Astrocyte of the cerebellum (primary cell): ENCODE measurements around the gene PTPRM.

Experiments
- DNase-seq: peaks from one replicate; pipeline ENCODE4 v3.0.0-alpha.2; 2011; ENCODE audit warnings: low read depth
- H3K4me3 ChIP-seq: 2 replicates; pipeline ENCODE4 v1.5.1; 2011; ENCODE audit warnings: mild to moderate bottlenecking, low read depth, low read length, moderate library complexity
- in situ Hi-C: cut with HindIII; loops from 2 replicates; pipeline ENCODE4 v1.10.0; 2017; ENCODE audit warnings: low sequenced_read_pairs
- TF ChIP-seq, protein P1 (sequence below): IDR thresholded peaks from 2 replicates; pipeline ENCODE4 v1.5.1; 2012; ENCODE audit warnings: low read length, low read depth, moderate library complexity, mild to moderate bottlenecking; ENCODE audit errors: missing control alignments

PTPRM gene

DNA sequence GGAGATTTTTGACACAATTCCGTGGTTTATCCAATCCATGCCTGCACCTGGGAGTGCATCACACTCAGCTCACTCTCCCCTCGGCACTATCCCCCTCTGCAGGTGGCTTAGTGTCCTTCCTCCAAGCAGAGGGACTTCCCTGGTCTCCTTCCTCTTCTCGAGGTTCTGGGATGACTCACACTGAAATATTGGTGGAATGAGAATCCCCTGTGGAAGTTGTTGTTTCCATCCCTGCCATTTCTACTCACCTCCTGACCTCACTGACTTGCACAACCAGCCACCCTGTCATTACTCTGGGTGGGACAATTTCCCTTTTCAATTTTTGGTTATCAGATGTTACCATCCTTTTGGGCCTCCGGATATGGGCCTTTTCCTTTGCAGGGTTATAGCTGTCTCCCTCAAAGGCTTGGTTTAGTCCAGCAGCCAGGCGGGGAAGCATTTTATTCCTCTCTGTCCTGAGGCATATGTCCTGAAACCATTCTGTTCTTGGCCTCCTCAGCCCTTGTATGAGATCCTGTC, 59.9 kb downstream of the PTPRM start:
- in situ Hi-C loops = no loop called here
- TF ChIP-seq, protein P1, sequence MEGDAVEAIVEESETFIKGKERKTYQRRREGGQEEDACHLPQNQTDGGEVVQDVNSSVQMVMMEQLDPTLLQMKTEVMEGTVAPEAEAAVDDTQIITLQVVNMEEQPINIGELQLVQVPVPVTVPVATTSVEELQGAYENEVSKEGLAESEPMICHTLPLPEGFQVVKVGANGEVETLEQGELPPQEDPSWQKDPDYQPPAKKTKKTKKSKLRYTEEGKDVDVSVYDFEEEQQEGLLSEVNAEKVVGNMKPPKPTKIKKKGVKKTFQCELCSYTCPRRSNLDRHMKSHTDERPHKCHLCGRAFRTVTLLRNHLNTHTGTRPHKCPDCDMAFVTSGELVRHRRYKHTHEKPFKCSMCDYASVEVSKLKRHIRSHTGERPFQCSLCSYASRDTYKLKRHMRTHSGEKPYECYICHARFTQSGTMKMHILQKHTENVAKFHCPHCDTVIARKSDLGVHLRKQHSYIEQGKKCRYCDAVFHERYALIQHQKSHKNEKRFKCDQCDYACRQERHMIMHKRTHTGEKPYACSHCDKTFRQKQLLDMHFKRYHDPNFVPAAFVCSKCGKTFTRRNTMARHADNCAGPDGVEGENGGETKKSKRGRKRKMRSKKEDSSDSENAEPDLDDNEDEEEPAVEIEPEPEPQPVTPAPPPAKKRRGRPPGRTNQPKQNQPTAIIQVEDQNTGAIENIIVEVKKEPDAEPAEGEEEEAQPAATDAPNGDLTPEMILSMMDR = peak; percentile 34
- peak; percentile 33 for DNase-seq
- no peak overlapping the region for H3K4me3 ChIP-seq

DNA sequence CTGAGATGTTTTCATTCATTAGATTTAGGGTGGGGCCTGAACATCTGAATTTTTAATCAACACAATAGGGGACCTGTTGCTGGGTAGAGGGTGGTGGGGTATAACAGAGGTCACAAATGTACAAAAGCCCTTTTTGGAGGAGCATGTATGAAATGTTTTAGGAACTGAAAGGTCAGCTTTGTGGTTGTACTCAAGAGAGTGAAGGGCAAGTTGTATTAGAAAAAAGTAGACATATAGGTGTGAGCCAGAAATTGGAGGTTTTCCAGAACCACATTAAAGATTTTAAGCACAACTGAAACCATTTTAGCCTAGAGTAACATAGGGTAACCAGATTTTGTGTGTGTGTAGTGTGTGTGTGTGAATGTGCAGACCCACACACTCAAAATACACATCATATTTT, 62.3 kb downstream of the PTPRM start:
- DNase-seq = no peak
- TF ChIP-seq, protein P1 = no peak
- in situ Hi-C loops = no loop called here
- H3K4me3 ChIP-seq = no peak overlapping the region

DNA sequence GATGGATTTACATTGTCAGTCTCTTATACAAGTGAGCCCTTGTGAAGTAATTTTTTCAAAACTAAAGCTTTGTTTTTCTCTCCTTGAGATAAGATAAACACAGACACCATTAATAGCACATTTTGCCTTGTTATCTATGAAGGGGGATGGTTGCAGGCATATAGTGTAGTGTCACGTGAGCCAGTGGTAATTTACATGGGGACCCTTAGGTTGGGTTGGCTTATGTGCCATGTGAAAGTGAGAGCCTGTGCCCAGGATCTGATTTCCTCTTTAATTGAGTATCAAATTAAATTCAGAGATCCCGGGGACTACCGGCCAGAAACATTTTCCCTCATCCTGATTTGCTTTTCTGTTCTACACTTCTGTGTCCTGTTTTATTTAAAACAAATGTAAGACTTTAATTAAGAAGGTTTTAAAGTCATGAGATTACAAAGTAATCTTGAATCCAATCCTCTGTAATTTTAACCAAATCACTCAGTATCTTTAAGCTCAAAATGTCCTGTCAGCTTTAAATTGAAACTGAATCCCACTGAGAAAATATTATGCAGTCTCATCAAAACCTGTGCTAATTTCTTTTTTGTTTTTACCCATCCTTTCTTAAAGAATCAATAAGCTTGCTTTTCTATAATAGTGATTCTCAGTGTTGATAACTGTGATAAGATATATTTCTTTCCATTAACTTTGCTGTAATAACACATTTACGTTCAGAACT, 63.8 kb downstream of the PTPRM start:
- in situ Hi-C loops = no loop called here
- DNase-seq = no peak
- TF ChIP-seq, protein P1 = no peak
- H3K4me3 ChIP-seq = no peak overlapping the region

DNA sequence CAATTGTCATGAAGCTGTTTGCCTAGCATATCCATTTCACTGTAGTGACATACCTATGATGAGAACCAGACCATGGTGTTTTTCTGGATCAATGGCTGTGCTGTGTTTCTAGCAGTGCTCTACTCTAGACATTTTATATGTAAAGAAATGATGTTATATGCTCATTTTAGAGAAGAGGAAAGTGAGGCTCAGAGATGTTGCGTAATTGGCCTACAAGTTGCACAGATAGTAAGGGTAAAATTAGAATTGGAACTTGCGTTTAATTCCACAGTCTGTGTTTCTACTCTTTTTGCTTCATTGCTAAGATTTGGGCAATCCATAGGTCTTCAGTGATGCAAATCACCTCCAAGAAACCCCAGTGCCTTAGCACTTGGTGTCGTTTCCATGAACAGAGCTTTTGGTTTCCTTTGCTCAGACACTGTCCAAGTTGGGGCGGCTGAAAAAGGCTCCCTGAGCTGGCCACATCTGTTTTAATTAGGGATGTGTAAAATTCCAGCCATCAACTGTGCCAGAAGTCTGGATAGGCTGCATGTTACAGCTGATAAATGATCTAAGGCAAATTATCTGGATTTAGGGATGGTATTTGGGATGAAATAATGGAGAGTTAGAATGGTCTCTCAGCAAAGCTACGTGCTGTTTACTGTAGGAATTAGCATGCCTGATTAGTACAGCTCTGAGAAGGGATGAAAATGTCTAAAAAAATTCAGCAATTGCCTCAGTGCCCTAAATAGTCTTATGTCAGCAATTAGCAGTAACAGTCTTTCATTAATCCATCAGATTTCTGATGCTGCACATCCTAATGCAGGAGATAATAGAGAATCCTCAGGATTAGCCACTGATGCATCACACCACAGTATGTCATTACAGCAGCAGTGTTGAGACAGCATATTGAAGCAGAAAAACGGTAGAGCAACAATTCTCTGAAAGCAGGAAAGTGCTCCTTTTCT, 65.3 kb downstream of the PTPRM start:
- no peak overlapping the region for H3K4me3 ChIP-seq
- TF ChIP-seq, protein P1 = no peak
- in situ Hi-C loops = no loop called here
- DNase-seq = no peak

DNA sequence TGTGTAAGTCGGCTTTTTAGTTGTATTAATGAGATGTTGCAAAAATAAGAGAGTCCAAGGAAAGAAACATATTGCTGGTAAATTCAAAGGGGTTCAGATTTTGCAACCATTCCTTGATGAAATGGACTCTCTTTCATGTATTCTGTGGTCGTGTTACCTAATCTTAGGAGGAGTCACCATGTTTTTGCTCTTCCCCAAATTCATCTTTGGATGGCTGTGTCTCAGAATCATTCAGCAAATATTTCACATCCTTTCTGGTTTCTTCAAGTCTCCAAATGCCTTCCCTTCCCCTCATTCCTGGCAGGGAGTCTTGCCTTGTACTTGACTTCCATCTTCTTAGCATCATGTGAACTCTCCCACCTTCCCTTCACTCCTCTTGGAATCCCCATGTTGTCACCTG, 66.1 kb downstream of the PTPRM start:
- TF ChIP-seq, protein P1 = no peak
- no peak overlapping the region for H3K4me3 ChIP-seq
- in situ Hi-C loops = no loop called here
- DNase-seq = no peak

DNA sequence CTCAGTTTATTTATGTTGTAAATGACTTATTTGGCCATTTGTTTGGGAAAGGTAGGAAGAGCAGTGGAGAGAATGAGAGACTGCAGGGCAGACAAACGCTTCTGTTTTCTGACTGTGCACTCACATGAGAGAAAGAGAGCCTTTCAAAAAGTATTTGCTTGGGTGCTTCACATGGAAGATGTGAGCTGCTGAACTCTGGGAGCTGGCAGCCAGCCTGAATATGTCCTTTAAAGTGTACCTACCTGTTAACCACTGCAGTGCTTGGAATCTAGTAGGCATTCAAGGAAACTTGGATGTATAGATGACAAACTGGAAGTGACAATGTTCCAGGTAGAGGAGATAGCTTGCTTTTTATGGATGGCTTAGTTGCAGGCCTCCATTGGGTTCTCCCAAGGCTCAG, 68.8 kb downstream of the PTPRM start:
- TF ChIP-seq, protein P1 = no peak
- in situ Hi-C loops = no loop called here
- DNase-seq = no peak
- no peak overlapping the region for H3K4me3 ChIP-seq
